Caco-2 (cell line): ENCODE measurements around the gene SUOX. TPM values are rescaled to one million over a fixed set of nuclear protein-coding genes. Genes with fewer than 3 reads are reported as not detected.
"Not testable (repeated sequence)": the region's sequence is repeated elsewhere in the genome, so short reads cannot be mapped to it uniquely, and the experiment has no call there.

Experiments
- BruUV-seq: library from RNA; stranded (reverse); fragments of 400-500 nt; replicated peaks from 2 replicates; lab custom pipeline; 2021; lab: Mats Ljungman, UMichigan
- CTCF ChIA-PET: fragments of 300-600 bp; sonication (Branson Sonifier 250); formaldehyde crosslinking; loops from one replicate; lab custom pipeline; 2022; ENCODE audit warnings: antibody characterized with exemption; lab: Charles Lee
- POLR2A ChIA-PET: fragments of 300-600 bp; sonication (Branson Sonifier 250); formaldehyde crosslinking; loops from one replicate; lab custom pipeline; 2022; ENCODE audit warnings: antibody characterized with exemption; lab: Charles Lee
- DNase-seq, 2 experiments: peaks; one replicate each; pipeline versions ENCODE4 v3.0.0 to v3.0.0-alpha.2; 2020 to 2022
- H3K27me3 ChIP-seq: replicated peaks from 2 replicates; pipeline ENCODE4 v1.6.0; 2011; ENCODE audit warnings: low read length; ENCODE audit not compliant: control insufficient read depth, insufficient read depth
- H3K36me3 ChIP-seq: 2 replicates; pipeline ENCODE4 v1.5.1; 2011; ENCODE audit warnings: low read length; ENCODE audit not compliant: control insufficient read depth, insufficient read depth
- H3K4me1 ChIP-seq: fragments of 250-450 bp; sonication (Bioruptor Pico); 2 replicates; pipeline ENCODE4 v1.5.1; 2020; ENCODE audit warnings: mild to moderate bottlenecking
- H3K4me3 ChIP-seq: 2 replicates; pipeline ENCODE4 v1.5.1; 2011; ENCODE audit warnings: low read depth, mild to moderate bottlenecking, control low read depth, low read length
- H3K9me3 ChIP-seq: fragments of 250-450 bp; sonication (Bioruptor Pico); 2 replicates; pipeline ENCODE4 v1.5.1; 2020; ENCODE audit warnings: mild to moderate bottlenecking, moderate library complexity
- H3K27ac Mint-ChIP-seq: one replicate; pipeline ENCODE4 v1.8.0; 2022; ENCODE audit warnings: mixed read lengths; ENCODE audit not compliant: unreplicated experiment
- H3K27me3 Mint-ChIP-seq: one replicate; pipeline ENCODE4 v1.8.0; 2022; ENCODE audit warnings: mixed read lengths; ENCODE audit not compliant: insufficient read depth, unreplicated experiment
- H3K36me3 Mint-ChIP-seq: one replicate; pipeline ENCODE4 v1.8.0; 2022; ENCODE audit warnings: mild to moderate bottlenecking, mixed read lengths; ENCODE audit not compliant: insufficient read depth, unreplicated experiment
- H3K4me1 Mint-ChIP-seq: one replicate; pipeline ENCODE4 v1.8.0; 2022; ENCODE audit warnings: low read depth, mixed read lengths; ENCODE audit not compliant: unreplicated experiment
- H3K4me3 Mint-ChIP-seq: one replicate; pipeline ENCODE4 v1.8.0; 2022; ENCODE audit warnings: mild to moderate bottlenecking, moderate library complexity, mixed read lengths; ENCODE audit not compliant: unreplicated experiment
- H3K9me3 Mint-ChIP-seq: one replicate; pipeline ENCODE4 v1.8.0; 2022; ENCODE audit warnings: mixed read lengths; ENCODE audit not compliant: unreplicated experiment
- CTCF ChIP-seq, 2 experiments: fragments of 200-600 bp in 1 of 2; IDR thresholded peaks; 1 replicate in 1 of 2; 2 replicates in 1 of 2; pipeline versions ENCODE4 v1.5.1 to v1.8.0; 2011 to 2022; ENCODE audit warnings: antibody characterized with exemption in 1 of 2, control low read depth in 1 of 2, inconsistent platforms in 1 of 2, low read depth in 1 of 2, low read length in 1 of 2, mild to moderate bottlenecking in 1 of 2, moderate library complexity in 1 of 2; ENCODE audit not compliant: insufficient read depth in 1 of 2, severe bottlenecking in 1 of 2, unreplicated experiment in 1 of 2
- intact Hi-C: fragments of 100-400 bp; cut with micrococcal nuclease; formaldehyde crosslinking; loops from one replicate; pipeline ENCODE4 v1.10.0; 2022; ENCODE audit not compliant: unreplicated experiment
- total RNA-seq: library from RNA; stranded (reverse); gene quantifications from 2 replicates; pipeline ENCODE4 v1.2.3, GENCODE V29; 2022

SUOX gene
- total RNA-seq, 1 experiment from 2014 or later, result 40.8 TPM

GRCh38 chr12:55997535-55997859, 421 bp downstream of the SUOX start:
- Histone ChIP-seq H3K4me3 (peak overlapping the region; percentile 58), H3K27me3 (no peaks in the 10 kb centered on the region), H3K36me3 (peaks cover 1% of the 10 kb centered on the region; the same call in 1 of the 2 replicates), H3K9me3 (no peaks in the 10 kb centered on the region), H3K4me1 (peaks cover 15% of the 10 kb centered on the region)
- no peaks in the 10 kb centered on the region for H3K27me3 Mint-ChIP-seq
- H3K36me3 Mint-ChIP-seq, result peaks cover 69% of the 10 kb centered on the region
- peaks cover 20% of the 10 kb centered on the region for H3K4me1 Mint-ChIP-seq
- no peaks in the 10 kb centered on the region for H3K9me3 Mint-ChIP-seq
- TF ChIP-seq CTCF (IDR thresholded peaks at IDR 0.05; ENCODE audit: insufficient read depth in 1 of 2, low read depth in 1 of 2, low read length in 1 of 2, severe bottlenecking in 1 of 2, unreplicated experiment in 1 of 2), result no peak
- intact Hi-C loops, result loop anchor here (1.0 to 2.0 kb wide), 2 partner anchors 10 to 259 kb away; no protein-coding TSS in a partner anchor
- POLR2A ChIA-PET, result interaction anchor here (0.5 to 2.7 kb wide), 11 partner anchors 10 to 180 kb away, joined by 3 to 23 read pairs (median 8); partner anchors contain the start of genes DNAJC14, ORMDL2, PA2G4 and RAB5B
- H3K27ac Mint-ChIP-seq, result peak overlapping the region; percentile 87
- BruUV-seq, result TSS peak; percentile 19
- DNase-seq, result no peak
- CTCF ChIA-PET, result interaction anchor here (0.7 to 4.5 kb wide), 11 partner anchors 9 to 180 kb away, joined by 3 to 97 read pairs (median 5); partner anchors contain the start of genes ESYT1, ORMDL2, RAB5B and SARNP
- peak overlapping the region; percentile 98 for H3K4me3 Mint-ChIP-seq

GRCh38 chr12:55999522-55999921, 2.4 kb downstream of the SUOX start:
- H3K27me3 Mint-ChIP-seq, H3K36me3 ChIP-seq, H3K27me3 ChIP-seq, H3K9me3 ChIP-seq, H3K4me3 ChIP-seq, H3K9me3 Mint-ChIP-seq, H3K27ac Mint-ChIP-seq, DNase-seq, BruUV-seq, intact Hi-C loops: not testable (repeated sequence)
- CTCF ChIA-PET, result interaction anchor here (0.8 kb wide), 1 partner anchor 68 kb away, joined by 3 read pairs; no protein-coding TSS in a partner anchor
- Mint-ChIP-seq H3K36me3 (peaks cover 71% of the 10 kb centered on the region), H3K4me3 (peak overlapping the region; percentile 24), H3K4me1 (peaks cover 20% of the 10 kb centered on the region)
- peaks cover 16% of the 10 kb centered on the region for H3K4me1 ChIP-seq
- POLR2A ChIA-PET, result interaction anchor here (0.6 kb wide), 1 partner anchor 73 kb away, joined by 4 read pairs; no protein-coding TSS in a partner anchor

- BruUV-seq, H3K9me3 ChIP-seq, H3K27me3 Mint-ChIP-seq, H3K36me3 ChIP-seq, H3K27me3 ChIP-seq, H3K27ac Mint-ChIP-seq, H3K9me3 Mint-ChIP-seq, H3K4me3 Mint-ChIP-seq, DNase-seq, H3K4me3 ChIP-seq, intact Hi-C loops: not testable (repeated sequence)
- Mint-ChIP-seq H3K36me3 (peaks cover 66% of the 10 kb centered on the region), H3K4me1 (peaks cover 24% of the 10 kb centered on the region)
- CTCF ChIA-PET, result interaction anchor here (0.8 kb wide), 1 partner anchor 69 kb away, joined by 3 read pairs; no protein-coding TSS in a partner anchor
- POLR2A ChIA-PET, result interaction anchor here (0.6 to 0.7 kb wide), 2 partner anchors 74 to 266 kb away, joined by 4 to 9 read pairs; no protein-coding TSS in a partner anchor
- peaks cover 16% of the 10 kb centered on the region for H3K4me1 ChIP-seq
These were observed 3.0 kb downstream of the SUOX start for GRCh38 chr12:55999999-56000540.
